Trophoblast cell (in vitro differentiated cells and primary cell): Measurements from ENCODE around the gene ACACB.

ENCODE experiments used
- DNase-seq, 2 donors: peaks; one replicate each; pipeline ENCODE4 v3.0.0-alpha.2; 2016
- H2AFZ ChIP-seq: 2 replicates; pipeline ENCODE4 v1.6.1; 2013; ENCODE audit warnings: low read length, moderate library complexity, mild to moderate bottlenecking; ENCODE audit not compliant: insufficient read depth, poor library complexity
- H2AK5ac ChIP-seq: 2 replicates; pipeline ENCODE4 v1.6.1; 2013; ENCODE audit warnings: mild to moderate bottlenecking, low read length
- H2BK120ac ChIP-seq: 2 replicates; pipeline ENCODE4 v1.6.1; 2013; ENCODE audit warnings: low read length, mild to moderate bottlenecking, moderate library complexity; ENCODE audit not compliant: insufficient read depth, poor library complexity
- H2BK12ac ChIP-seq: 2 replicates; pipeline ENCODE4 v1.6.1; 2013; ENCODE audit warnings: mild to moderate bottlenecking, low read length, moderate library complexity
- H2BK5ac ChIP-seq: 2 replicates; pipeline ENCODE4 v1.6.1; 2013; ENCODE audit warnings: low read length, low read depth, moderate library complexity, mild to moderate bottlenecking; ENCODE audit not compliant: poor library complexity
- H3K14ac ChIP-seq: 2 replicates; pipeline ENCODE4 v1.6.1; 2013; ENCODE audit warnings: mild to moderate bottlenecking, low read length
- H3K18ac ChIP-seq: 2 replicates; pipeline ENCODE4 v1.6.1; 2013; ENCODE audit warnings: mild to moderate bottlenecking, low read length
- H3K23ac ChIP-seq: 2 replicates; pipeline ENCODE4 v1.6.1; 2013; ENCODE audit warnings: low read length
- H3K27ac ChIP-seq: 2 replicates; pipeline ENCODE4 v1.5.1; 2013; ENCODE audit warnings: low read depth, mild to moderate bottlenecking, inconsistent platforms, low read length, moderate library complexity
- H3K27me3 ChIP-seq: 2 replicates; pipeline ENCODE4 v1.6.1; 2013; ENCODE audit warnings: inconsistent platforms, mild to moderate bottlenecking, low read length, moderate library complexity; ENCODE audit not compliant: insufficient read depth
- H3K36me3 ChIP-seq, 2 experiments: 1 replicate in 1 of 2; 2 replicates in 1 of 2; pipeline ENCODE4 v1.6.1; 2013; ENCODE audit warnings: low read length in 2 of 2, mild to moderate bottlenecking in 2 of 2, moderate library complexity in 1 of 2; ENCODE audit not compliant: insufficient read depth in 2 of 2, control insufficient read depth in 1 of 2
- H3K4ac ChIP-seq: 2 replicates; pipeline ENCODE4 v1.6.1; 2013; ENCODE audit warnings: low read depth, mild to moderate bottlenecking, low read length, moderate library complexity
- H3K4me1 ChIP-seq, 2 experiments: 1 replicate in 1 of 2; 2 replicates in 1 of 2; pipeline ENCODE4 v1.6.1; 2013; ENCODE audit warnings: low read length in 2 of 2, mild to moderate bottlenecking in 2 of 2, moderate library complexity in 1 of 2; ENCODE audit not compliant: insufficient read depth in 2 of 2, control insufficient read depth in 1 of 2
- H3K4me2 ChIP-seq: 2 replicates; pipeline ENCODE4 v1.6.1; 2013; ENCODE audit warnings: inconsistent platforms, mild to moderate bottlenecking, low read length, moderate library complexity
- H3K4me3 ChIP-seq: 2 replicates; pipeline ENCODE4 v1.5.1; 2013; ENCODE audit warnings: mild to moderate bottlenecking, low read depth, low read length, inconsistent platforms
- H3K79me1 ChIP-seq: one replicate; pipeline ENCODE4 v1.6.1; 2013; ENCODE audit warnings: low read length
- H3K79me2 ChIP-seq: 2 replicates; pipeline ENCODE4 v1.6.1; 2013; ENCODE audit warnings: low read length, mild to moderate bottlenecking; ENCODE audit not compliant: control insufficient read depth, insufficient read depth, poor library complexity
- H3K9ac ChIP-seq: 2 replicates; pipeline ENCODE4 v1.6.1; 2013; ENCODE audit warnings: mild to moderate bottlenecking, low read length
- H3K9me3 ChIP-seq: 2 replicates; pipeline ENCODE4 v1.6.1; 2013; ENCODE audit warnings: low read depth, mild to moderate bottlenecking, control low read depth, inconsistent platforms, low read length; ENCODE audit not compliant: insufficient read depth
- H4K12ac ChIP-seq: 2 replicates; pipeline ENCODE4 v1.6.1; 2013; ENCODE audit warnings: low read depth, mild to moderate bottlenecking, low read length, moderate library complexity
- H4K8ac ChIP-seq: 2 replicates; pipeline ENCODE4 v1.6.1; 2013; ENCODE audit warnings: low read depth, mild to moderate bottlenecking, low read length, moderate library complexity
- H4K91ac ChIP-seq: one replicate; pipeline ENCODE4 v1.6.1; 2013; ENCODE audit warnings: low read depth, mild to moderate bottlenecking, low read length, moderate library complexity
- WGBS: extraction: QIAGEN DNeasy Blood & Tissue Kit; methylation state at CpG from one replicate; pipeline ENCODE4 v1.1.7; 2013; ENCODE audit warnings: missing lambda C conversion rate; ENCODE audit not compliant: insufficient read length, insufficient coverage; ENCODE audit errors: extremely low coverage; 5-methylcytosine and 5-hydroxymethylcytosine counted together

Gene ACACB

GRCh38 chr12:109162551-109162950 is 46.2 kb downstream of the ACACB start:
- no peaks in the 10 kb centered on the region for H3K4me1 ChIP-seq
- DNase-seq, result no peak
- no peak overlapping the region for H3K4ac ChIP-seq
- H3K79me2 ChIP-seq, result no peaks in the 10 kb centered on the region
- H3K18ac ChIP-seq, result no peak overlapping the region
- H4K12ac ChIP-seq, result no peak overlapping the region
- peaks cover under 1% of the 10 kb centered on the region for H3K9me3 ChIP-seq
- H3K23ac ChIP-seq, result no peak overlapping the region
- H4K91ac ChIP-seq, result no peak overlapping the region
- H3K14ac ChIP-seq, result no peak overlapping the region
- H3K27me3 ChIP-seq, result no peaks in the 10 kb centered on the region
- no peak overlapping the region for H3K27ac ChIP-seq
- no peak overlapping the region for H3K9ac ChIP-seq
- H2BK120ac ChIP-seq, result no peak overlapping the region
- WGBS, result no CpG with 5 or more reads among the region's 5 CpGs
- no peak overlapping the region for H2BK12ac ChIP-seq
- H2AK5ac ChIP-seq, result no peak overlapping the region
- H3K4me2 ChIP-seq, result no peak overlapping the region
- no peaks in the 10 kb centered on the region for H3K79me1 ChIP-seq
- H4K8ac ChIP-seq, result no peak overlapping the region
- H2BK5ac ChIP-seq, result no peak overlapping the region
- H2AFZ ChIP-seq, result no peak overlapping the region
- no peak overlapping the region for H3K4me3 ChIP-seq
- H3K36me3 ChIP-seq, result no peaks in the 10 kb centered on the region

- H3K23ac ChIP-seq, result no peak overlapping the region
- no peak overlapping the region for H3K4ac ChIP-seq
- no peak overlapping the region for H3K9ac ChIP-seq
- H3K36me3 ChIP-seq, result no peaks in the 10 kb centered on the region
- H3K4me3 ChIP-seq, result no peak overlapping the region
- no peak overlapping the region for H4K8ac ChIP-seq
- no peak overlapping the region for H3K4me2 ChIP-seq
- no peaks in the 10 kb centered on the region for H3K79me1 ChIP-seq
- WGBS, result no CpG with 5 or more reads among the region's 6 CpGs
- H3K27me3 ChIP-seq, result no peaks in the 10 kb centered on the region
- H3K4me1 ChIP-seq, result no peaks in the 10 kb centered on the region
- no peaks in the 10 kb centered on the region for H3K79me2 ChIP-seq
- no peak overlapping the region for H2AFZ ChIP-seq
- DNase-seq, result no peak
- no peak overlapping the region for H3K18ac ChIP-seq
- no peak overlapping the region for H2BK5ac ChIP-seq
- no peak overlapping the region for H2BK120ac ChIP-seq
- H2BK12ac ChIP-seq, result no peak overlapping the region
- H3K9me3 ChIP-seq, result peaks cover 2% of the 10 kb centered on the region
- no peak overlapping the region for H4K91ac ChIP-seq
- H2AK5ac ChIP-seq, result no peak overlapping the region
- H4K12ac ChIP-seq, result no peak overlapping the region
- H3K14ac ChIP-seq, result no peak overlapping the region
- H3K27ac ChIP-seq, result no peak overlapping the region
These were observed 46.8 kb downstream of the ACACB start for GRCh38 chr12:109163167-109163566.

- Histone ChIP-seq H3K27me3 (no peaks in the 10 kb centered on the region), H4K8ac (no peak overlapping the region), H3K79me1 (no peaks in the 10 kb centered on the region), H4K91ac (no peak overlapping the region), H3K4me2 (no peak overlapping the region), H3K9ac (no peak overlapping the region), H3K18ac (no peak overlapping the region), H3K36me3 (no peaks in the 10 kb centered on the region), H4K12ac (no peak overlapping the region), H3K14ac (no peak overlapping the region), H2AK5ac (no peak overlapping the region), H3K27ac (no peak overlapping the region), H3K9me3 (peaks cover 2% of the 10 kb centered on the region), H3K23ac (no peak overlapping the region), H3K4me1 (no peaks in the 10 kb centered on the region), H2BK120ac (no peak overlapping the region), H3K4me3 (no peak overlapping the region), H2BK5ac (no peak overlapping the region), H2AFZ (no peak overlapping the region), H3K79me2 (no peaks in the 10 kb centered on the region), H3K4ac (no peak overlapping the region), H2BK12ac (no peak overlapping the region)
- no peak for DNase-seq
- WGBS, result no CpG with 5 or more reads among the region's 1 CpG
These were observed 49.2 kb downstream of the ACACB start for GRCh38 chr12:109165599-109165998.

- H2BK5ac ChIP-seq, result no peak overlapping the region
- no peak overlapping the region for H3K4ac ChIP-seq
- H3K23ac ChIP-seq, result no peak overlapping the region
- H4K8ac ChIP-seq, result no peak overlapping the region
- no peak overlapping the region for H2AFZ ChIP-seq
- H2AK5ac ChIP-seq, result no peak overlapping the region
- H3K4me2 ChIP-seq, result no peak overlapping the region
- H3K18ac ChIP-seq, result no peak overlapping the region
- H3K27ac ChIP-seq, result no peak overlapping the region
- H3K9ac ChIP-seq, result no peak overlapping the region
- no peak overlapping the region for H4K12ac ChIP-seq
- H3K4me1 ChIP-seq, result no peaks in the 10 kb centered on the region
- no peaks in the 10 kb centered on the region for H3K79me1 ChIP-seq
- H3K79me2 ChIP-seq, result no peaks in the 10 kb centered on the region
- peaks cover 2% of the 10 kb centered on the region for H3K9me3 ChIP-seq
- H2BK120ac ChIP-seq, result no peak overlapping the region
- DNase-seq, result no peak
- no peaks in the 10 kb centered on the region for H3K36me3 ChIP-seq
- no peak overlapping the region for H3K4me3 ChIP-seq
- H2BK12ac ChIP-seq, result no peak overlapping the region
- no CpG with 5 or more reads among the region's 9 CpGs for WGBS
- H3K27me3 ChIP-seq, result no peaks in the 10 kb centered on the region
- H3K14ac ChIP-seq, result no peak overlapping the region
- H4K91ac ChIP-seq, result no peak overlapping the region
These were observed 50.0 kb downstream of the ACACB start for GRCh38 chr12:109166371-109166770.
